Measurements from ENCODE around the gene ZFP3. TPM values are rescaled to one million over a fixed set of nuclear protein-coding genes. Genes with fewer than 3 reads are reported as not detected.

Gene ZFP3
- total and polyA plus RNA-seq, 2 donors (not counting 3 experiments of a cell fraction or from before 2014, with no cell fraction given) = 1.7 TPM

DNA sequence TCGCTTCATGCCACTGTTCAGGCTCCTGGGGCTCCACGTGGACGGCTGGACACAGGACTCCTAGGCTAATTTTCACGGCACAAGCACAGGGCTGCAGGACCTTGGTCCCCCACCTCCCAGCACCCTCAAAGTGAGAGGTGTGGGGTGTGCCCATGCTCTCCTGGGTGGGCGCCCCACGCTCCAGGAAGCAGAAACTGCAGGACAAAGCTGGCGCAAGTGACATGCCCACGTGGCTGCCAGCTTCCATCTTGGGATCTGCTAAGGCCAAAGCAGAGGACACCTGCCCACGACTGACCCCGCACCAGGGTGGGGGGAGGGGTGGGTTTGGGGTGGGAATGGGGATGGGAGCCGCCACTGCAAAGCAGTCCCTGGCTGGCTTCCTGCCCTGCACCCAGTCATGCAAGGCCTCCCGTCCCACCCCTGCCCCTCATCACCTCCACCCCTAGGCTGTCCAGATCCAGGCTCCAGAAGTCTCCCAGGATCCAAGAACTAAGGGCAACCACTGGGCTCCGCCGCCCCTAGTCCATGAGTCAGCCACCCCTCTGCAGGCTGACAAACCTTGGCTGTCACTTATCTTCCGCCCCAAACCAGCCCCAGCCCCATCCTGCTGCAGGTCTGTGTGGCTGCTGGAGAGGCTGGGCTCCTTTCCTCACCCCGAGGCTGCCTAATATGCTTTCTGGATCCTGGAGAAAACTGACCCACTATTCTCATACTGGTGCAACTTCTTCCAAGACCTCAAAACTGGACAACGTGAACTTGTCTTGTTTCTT is 48.6 kb downstream of the ZFP3 start:
- TF ChIP-seq, protein P1, sequence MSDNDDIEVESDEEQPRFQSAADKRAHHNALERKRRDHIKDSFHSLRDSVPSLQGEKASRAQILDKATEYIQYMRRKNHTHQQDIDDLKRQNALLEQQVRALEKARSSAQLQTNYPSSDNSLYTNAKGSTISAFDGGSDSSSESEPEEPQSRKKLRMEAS (IDR thresholded peaks at IDR 0.05; ENCODE audit: insufficient read depth, insufficient read length) = no peak
- TF ChIP-seq, protein P2, sequence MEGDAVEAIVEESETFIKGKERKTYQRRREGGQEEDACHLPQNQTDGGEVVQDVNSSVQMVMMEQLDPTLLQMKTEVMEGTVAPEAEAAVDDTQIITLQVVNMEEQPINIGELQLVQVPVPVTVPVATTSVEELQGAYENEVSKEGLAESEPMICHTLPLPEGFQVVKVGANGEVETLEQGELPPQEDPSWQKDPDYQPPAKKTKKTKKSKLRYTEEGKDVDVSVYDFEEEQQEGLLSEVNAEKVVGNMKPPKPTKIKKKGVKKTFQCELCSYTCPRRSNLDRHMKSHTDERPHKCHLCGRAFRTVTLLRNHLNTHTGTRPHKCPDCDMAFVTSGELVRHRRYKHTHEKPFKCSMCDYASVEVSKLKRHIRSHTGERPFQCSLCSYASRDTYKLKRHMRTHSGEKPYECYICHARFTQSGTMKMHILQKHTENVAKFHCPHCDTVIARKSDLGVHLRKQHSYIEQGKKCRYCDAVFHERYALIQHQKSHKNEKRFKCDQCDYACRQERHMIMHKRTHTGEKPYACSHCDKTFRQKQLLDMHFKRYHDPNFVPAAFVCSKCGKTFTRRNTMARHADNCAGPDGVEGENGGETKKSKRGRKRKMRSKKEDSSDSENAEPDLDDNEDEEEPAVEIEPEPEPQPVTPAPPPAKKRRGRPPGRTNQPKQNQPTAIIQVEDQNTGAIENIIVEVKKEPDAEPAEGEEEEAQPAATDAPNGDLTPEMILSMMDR (IDR thresholded peaks at IDR 0.05; ENCODE audit: extremely low read depth in 1 of 2, insufficient read depth in 1 of 2, low read depth in 1 of 2, low read length in 2 of 2) = no peak
- TF ChIP-seq JUN (IDR thresholded peaks at IDR 0.05; ENCODE audit: borderline replicate concordance, insufficient read depth, insufficient read length, low read depth) = no peak
- no peak for TF ChIP-seq MYC (IDR thresholded peaks at IDR 0.05; ENCODE audit: low read depth, low read length)
- no peak for TF ChIP-seq POLR2A (IDR thresholded peaks at IDR 0.05; ENCODE audit: low read depth, low read length)
- TF ChIP-seq GATA2 (IDR thresholded peaks at IDR 0.05; ENCODE audit: insufficient read depth, insufficient read length, low read depth, low read length) = no peak
- no peak for TF ChIP-seq FOS (IDR thresholded peaks at IDR 0.05; ENCODE audit: borderline replicate concordance, insufficient read depth, low read length)
- no peak for TF ChIP-seq EZH2 (IDR thresholded peaks at IDR 0.05; ENCODE audit: borderline replicate concordance, low read depth, low read length, severe bottlenecking)
- no peak for TF ChIP-seq POLR2AphosphoS5 (IDR thresholded peaks at IDR 0.05; ENCODE audit: insufficient read depth, low read depth, low read length)
- no peaks in the 10 kb centered on the region for H3K9me3 ChIP-seq (replicated peaks; ENCODE audit: control insufficient read depth, insufficient read depth, low read length)
- H3K4me3 ChIP-seq (replicated peaks in 1 of 3; ENCODE audit: insufficient read depth in 1 of 3, low read depth in 1 of 3, low read length in 3 of 3) = no peak overlapping the region
- no TSS peak for BruUV-seq (replicated peaks)
- no peak overlapping the region for H3K27ac ChIP-seq (ENCODE audit: insufficient read depth, low read depth, low read length)
- ChIA-PET CTCF (no interaction called here), POLR2A (no interaction called here)
- H3K4me1 ChIP-seq (ENCODE audit: control insufficient read depth, extremely low read depth, insufficient read depth, low read length) = no peaks in the 10 kb centered on the region
- H4K20me1 ChIP-seq (replicated peaks; ENCODE audit: control insufficient read depth, extremely low read depth, insufficient read depth, low read length) = no peaks in the 10 kb centered on the region
- H3K4me2 ChIP-seq (ENCODE audit: insufficient read depth, low read length) = no peak overlapping the region
- no peaks in the 10 kb centered on the region for H3K9me1 ChIP-seq (replicated peaks; ENCODE audit: control insufficient read depth, extremely low read depth, insufficient read depth, low read length)
- intact Hi-C loops (cut with micrococcal nuclease) = no loop called here
- H3K79me2 ChIP-seq (ENCODE audit: control insufficient read depth, insufficient read depth, low read length) = no peaks in the 10 kb centered on the region
- dilution Hi-C loops (cut with MboI; ENCODE audit: extremely low pct_ligation_motif_present, low sequenced_read_pairs) = no loop called here
- no peaks in the 10 kb centered on the region for H3K36me3 ChIP-seq (ENCODE audit: control insufficient read depth in 2 of 2, extremely low read depth in 1 of 2, insufficient read depth in 2 of 2, low read length in 2 of 2)
- peaks cover 13 to 16% of the 10 kb centered on the region in 2 experiments for H3K27me3 ChIP-seq (ENCODE audit: control insufficient read depth in 2 of 2, insufficient read depth in 2 of 2, low read length in 2 of 2)
- no peak overlapping the region for H3K9ac ChIP-seq (replicated peaks; ENCODE audit: extremely low read depth, insufficient read depth, low read length)
- DNase-seq (ENCODE audit: low read depth, low spot score) (no peak), FAIRE-seq (no peak)
- H2AFZ ChIP-seq (ENCODE audit: low read depth, low read length) = no peak overlapping the region
